NCI-H1092 treated with DMSO at 0.1 percent for 48 hours (cell line): ENCODE measurements around the gene SRRT.

Experiments
- DNase-seq: peaks from one replicate; lab custom pipeline; 2025; lab: John Stamatoyannopoulos, UW

Gene SRRT

DNA sequence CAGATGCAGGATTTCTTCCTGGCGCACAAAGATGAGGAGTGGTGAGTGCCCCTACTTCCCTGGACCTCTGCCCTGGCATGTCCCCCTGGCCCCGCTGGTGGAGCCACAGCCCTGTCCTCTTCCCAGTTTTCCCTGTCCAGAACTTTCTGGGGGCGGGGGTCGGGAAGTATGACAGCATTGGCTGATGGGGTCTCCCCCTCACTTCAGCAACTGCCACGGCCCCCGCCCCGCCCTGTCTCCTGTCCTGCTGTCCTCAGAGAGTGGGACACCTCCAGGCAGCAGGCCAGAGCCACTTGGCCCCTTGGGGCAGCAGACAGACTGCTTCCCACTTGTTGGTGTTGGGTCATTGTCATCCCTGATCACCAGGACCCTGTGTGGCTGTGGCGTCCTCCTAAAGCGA is 7.3 kb downstream of the SRRT start:
- DNase-seq, result no peak

DNA sequence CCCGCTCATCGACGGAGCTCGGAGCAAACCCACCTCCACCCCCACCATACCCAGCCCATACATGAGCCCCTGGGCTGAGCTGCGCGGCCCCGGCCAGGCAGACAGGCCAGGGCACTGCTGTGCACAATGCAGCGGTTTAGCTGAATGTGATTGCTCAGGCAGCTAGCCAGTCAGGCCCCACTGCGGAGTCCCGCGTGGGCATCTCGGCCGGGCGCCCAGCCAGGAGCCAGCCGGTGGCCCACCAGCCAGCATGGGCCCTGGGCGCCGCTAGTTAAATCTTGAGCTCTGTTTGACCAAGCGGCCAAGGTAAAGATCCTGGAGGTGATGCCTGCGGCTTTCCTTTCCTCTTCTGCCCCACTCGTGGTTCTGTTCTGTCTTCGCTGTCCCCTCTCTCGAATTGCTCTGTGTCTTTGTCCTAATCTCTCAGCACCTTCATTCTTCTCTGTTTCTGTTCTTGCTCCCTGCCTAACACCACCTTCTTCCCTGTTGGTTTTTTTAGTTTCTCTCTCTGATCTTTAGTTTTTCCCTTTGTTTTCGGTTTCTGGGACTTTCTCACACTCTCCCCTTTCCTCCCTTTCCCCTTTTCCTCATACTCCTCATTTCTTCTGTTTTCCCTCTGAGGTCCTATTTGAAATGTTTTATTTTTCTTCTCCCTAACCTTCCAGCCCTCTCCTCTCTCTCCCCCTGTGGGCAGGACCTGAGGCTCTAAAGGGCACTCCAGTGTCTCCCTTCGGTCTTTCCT is 8.1 kb downstream of the SRRT start:
- DNase-seq, result no peak

DNA sequence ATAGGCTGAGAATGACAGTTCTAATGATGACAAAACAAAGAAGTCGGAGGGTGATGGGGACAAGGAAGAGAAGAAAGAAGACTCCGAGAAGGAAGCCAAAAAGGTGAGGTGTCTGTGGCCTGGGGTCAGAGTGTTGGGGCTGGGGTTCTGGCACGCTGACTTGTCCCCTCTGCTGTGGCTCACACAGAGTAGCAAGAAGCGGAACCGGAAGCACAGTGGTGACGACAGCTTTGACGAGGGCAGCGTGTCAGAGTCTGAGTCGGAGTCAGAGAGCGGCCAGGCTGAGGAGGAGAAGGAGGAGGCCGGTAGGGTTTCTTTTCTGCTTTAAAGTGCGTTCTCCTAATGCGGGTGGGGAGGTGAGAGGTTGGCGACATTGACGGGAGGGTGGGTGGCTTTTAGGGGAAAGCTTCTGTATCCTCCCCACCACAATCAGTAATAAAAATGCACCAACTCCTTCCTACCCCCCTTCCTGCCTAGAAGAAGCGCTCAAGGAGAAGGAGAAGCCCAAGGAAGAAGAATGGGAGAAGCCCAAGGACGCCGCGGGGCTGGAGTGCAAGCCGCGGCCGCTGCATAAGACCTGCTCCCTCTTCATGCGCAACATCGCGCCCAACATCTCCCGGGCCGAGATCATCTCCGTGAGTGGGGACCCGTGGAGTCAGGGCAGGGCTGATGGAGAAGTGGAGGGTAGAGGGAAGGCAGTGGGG is 10.0 kb downstream of the SRRT start:
- no peak for DNase-seq

DNA sequence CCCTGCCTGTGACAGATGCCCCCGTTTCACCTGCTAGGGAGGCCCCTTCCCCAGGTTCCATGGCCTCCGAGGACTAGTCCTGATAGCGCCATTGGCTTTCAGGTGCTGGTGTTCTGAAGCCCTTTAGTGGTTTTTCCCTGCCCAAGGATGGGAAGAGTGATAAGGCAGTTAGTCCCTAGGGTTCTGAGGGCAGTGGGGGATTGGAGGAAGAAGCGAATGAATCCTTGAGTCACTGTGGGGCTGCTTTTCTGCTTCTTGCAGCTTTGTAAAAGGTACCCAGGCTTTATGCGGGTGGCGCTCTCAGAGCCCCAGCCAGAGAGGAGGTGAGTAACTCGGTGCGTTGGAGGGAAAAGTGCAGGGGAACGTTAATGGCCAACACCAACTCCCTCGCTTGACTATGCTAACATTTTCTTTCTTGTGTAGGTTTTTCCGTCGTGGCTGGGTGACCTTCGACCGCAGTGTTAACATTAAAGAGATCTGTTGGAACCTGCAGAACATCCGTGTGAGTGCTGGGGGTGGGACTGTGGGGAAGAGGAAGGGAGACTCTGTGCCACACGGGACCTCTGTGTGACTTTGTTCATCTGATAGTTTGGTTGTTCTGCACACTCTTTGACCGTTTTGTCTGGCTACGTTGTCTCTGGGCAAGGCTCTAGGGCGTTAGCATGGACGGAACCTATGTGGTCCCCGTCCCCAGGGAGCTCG is 10.7 kb downstream of the SRRT start:
- no peak for DNase-seq

DNA sequence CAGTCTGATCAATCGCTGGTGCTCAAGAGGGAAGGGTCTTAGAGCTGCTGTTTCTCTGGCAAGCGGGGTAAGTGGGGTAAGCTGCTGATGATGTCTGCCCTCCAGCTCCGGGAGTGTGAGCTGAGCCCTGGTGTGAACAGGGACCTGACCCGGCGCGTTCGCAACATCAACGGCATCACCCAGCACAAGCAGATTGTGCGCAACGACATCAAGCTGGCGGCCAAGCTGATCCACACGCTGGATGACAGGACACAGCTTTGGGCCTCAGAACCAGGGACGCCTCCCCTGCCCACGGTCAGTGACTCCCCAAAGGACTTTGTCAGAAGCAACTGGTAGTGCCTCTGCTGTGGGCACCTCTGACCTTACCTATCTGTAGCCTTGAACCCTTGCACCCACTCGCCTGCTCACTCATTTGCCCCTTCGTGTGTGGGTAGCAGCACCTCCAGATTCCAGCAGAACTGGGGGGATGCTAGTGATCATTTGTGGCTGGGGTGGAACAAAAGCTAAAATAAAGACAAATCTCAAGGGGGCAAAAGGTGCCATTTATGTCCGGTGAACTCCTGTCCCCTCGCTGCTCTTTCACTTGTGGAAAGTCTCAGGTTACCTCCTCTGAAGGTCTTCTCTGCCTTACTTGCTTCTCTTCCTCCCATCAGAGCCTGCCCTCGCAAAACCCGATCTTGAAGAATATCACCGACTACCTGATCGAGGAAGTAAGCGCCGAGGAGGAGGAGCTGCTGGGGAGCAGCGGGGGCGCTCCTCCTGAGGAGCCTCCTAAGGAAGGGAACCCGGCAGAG is 11.4 kb downstream of the SRRT start:
- no peak for DNase-seq

DNA sequence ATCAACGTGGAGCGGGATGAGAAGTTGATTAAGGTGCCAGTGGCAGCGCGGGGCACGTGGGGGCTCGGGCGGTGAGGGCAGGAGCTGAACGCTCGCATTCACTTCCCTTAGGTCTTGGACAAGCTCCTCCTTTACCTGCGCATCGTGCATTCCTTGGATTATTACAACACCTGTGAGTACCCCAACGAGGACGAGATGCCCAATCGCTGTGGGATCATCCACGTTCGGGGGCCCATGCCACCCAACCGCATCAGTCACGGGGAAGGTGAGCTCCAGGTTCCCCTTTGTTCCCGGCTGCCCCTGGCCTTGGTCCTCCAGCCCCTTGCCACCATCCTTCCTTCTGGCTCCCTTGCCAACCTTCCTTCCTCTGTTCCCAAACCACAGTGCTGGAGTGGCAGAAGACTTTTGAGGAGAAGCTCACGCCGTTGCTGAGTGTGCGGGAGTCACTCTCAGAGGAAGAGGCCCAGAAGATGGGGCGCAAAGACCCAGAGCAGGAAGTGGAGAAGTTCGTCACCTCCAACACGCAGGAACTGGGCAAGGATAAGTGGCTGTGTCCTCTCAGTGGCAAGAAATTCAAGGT is 12.1 kb downstream of the SRRT start:
- no peak for DNase-seq

DNA sequence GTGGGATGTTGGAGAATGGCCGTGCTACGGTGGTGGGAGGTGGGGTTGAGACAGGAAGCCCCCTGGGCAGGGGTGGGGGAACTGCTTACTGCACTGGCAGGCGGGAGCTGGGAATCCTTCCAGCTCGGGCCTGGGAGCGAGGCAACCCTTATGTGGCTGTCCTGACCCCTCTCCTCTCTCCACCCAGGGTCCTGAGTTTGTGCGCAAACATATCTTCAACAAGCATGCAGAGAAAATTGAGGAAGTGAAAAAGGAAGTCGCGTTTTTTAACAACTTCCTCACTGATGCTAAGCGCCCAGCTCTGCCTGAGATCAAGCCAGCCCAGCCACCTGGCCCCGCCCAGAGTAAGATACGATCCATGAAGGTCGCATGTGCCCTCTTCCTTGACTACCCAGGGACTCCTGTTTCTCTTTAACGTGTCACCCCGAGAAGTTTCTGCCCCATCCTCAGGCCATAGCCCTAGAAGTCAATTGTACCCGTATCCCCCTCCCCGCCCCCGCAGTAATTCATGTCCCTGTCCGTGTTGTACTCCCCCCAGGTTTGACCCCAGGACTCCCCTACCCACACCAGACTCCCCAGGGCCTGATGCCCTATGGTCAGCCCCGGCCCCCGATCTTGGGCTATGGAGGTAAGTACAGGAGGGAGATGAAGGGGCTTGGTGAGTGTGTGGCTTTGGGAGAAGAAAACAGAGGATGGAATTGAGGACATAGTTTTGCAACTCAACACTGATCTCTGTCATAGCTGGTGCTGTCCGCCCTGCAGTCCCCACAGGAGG is 12.8 kb downstream of the SRRT start:
- DNase-seq, result no peak

DNA sequence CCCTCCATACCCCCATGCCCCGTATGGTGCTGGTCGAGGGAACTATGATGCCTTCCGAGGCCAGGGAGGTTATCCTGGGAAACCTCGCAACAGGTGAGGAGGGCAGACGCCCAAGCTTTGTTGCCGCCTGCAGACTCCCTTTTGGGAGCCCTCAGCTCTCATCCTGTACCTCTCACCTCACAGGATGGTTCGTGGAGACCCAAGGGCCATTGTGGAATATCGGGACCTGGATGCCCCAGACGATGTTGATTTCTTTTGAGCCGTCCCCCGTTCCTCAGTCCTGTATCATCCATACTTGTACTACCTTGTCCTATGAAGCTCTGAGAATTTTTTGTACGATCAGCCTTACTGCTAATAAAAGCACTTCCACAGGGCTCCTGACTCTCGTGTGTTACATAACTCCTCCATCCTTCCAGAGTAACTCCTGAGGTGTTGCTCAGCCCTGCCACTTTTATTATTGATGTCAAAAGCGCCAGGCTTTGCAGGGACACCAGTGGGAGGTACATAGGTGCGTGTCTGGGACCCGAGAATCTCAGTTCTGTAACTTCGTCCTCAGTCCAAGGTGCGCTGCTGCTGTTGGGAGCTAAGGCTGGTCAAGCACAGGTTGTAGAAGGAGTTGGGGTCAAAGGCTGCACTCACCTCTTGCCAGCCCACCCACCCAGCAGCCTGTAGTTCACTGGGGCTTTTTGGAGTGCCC is 13.5 kb downstream of the SRRT start:
- DNase-seq, result no peak

DNA sequence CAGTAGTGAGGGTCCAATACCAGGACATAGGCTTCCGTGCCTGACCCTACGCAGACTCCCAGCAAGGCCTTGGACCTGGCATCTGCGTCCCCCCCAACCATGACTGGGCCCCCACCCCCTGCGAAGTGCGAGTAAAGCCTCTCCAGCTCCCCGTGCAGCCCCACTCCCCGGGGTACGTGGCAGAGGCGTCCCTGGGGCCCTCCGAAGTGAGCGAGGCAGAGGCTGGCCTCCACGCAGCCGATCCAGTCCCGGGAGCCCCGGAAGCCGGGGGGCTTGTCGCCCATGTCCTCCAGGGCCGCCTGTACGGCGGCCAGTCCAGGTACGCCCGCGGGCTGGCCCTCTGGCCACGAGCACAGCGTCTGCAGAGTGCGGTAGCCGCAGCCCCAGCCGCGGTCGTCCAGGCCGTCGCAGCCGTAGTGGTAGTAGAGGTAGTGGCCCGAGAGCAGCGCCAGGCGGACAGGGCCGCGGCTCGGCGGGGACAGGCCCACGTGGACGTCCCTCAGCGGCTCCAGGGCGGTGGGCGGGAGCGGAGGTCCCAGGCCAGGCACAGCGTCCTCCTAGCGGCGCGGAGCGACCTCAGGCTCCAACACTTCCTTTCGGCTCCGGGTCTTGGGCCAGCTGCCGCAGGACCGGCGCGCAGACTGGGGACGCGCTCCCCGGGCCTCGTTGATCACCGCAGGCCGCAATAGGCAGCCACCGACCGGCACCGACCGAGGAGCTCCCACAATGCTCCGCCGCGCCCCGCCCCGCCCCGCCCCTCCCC is 14.3 kb downstream of the SRRT start, which contains the start of gene UFSP1:
Gene UFSP1 (minus strand): TSS at position 728 of the 763 bp plus-strand sequence. CDS start 444 bp downstream, at position 284.
- no peak for DNase-seq

DNA sequence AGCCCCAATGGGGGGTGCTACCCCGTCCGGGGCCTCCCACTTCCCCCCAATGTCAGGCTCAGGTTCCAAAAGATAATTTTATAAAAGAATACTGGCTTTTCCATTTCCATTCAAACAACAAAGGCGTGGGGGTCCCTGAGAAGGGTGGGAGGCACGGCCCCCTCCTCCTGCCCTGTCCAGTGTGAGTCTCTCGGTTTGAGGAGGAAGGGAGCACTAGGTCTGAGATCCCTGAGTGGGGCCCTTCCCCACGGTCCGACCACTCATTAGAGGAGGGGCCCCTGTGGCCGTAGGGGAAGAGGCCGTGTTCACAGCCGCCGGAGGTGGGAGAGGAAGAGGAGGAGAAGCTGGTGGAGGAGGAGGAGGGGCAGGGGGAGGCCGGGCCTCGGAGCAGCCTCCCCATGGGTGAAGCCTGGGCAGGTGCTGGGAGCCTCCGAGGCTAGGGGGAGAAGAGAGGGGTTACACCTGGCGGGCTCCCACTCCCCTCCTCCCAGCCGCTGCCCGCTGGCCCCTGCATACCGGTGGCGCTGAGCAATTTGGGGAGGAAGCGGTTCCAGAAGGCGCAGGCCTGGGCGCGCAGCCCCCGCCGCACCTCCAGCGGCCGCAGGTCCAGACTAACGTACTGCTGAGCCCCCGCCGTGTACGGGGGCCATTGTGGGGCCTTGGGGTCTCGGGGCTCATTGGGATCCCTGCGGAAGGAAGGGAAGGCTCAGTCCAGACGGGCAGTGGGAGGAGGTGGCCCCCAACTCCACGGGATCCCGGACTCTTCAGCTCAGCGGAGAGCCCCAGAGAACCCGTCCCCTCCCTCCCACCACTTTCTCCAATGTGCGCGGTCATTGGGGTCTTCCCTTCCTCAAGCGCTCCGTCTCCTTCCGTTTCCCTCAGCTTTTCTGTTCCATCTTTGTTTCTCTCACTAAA is 16.0 kb downstream of the SRRT start:
- DNase-seq, result no peak

DNA sequence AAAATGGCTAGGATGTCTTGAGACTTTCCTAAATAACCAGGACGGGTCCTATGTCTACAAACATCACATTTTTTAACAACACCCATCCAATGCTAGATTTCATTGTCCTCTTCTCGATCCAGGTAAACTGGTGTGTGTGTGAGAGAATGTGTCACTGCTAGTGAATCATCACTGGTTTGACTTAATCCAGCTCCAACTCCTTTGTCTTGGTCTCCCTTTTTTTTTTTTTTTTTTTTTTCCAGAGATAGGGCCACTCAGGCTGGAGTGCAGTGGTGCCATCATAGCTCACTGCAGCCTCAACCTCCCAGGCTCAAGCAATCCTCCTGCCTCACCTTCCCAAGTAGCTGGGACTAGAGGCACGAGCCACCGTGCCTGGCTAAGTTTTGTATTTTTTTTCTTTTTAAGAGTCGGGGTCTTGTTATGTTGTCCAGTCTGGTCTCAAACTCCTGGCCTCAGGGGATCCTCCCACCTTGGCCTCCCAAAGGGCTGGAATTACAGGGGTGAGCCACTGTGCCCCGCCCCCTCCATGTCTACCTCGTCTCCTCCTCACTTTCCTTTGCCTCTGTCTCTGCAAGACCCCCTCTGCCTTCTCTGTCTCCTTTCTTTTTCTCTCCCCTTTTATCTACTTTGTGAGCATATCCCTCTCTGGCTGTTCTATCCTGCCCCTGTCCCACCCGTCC is 16.8 kb downstream of the SRRT start:
- DNase-seq, result no peak

DNA sequence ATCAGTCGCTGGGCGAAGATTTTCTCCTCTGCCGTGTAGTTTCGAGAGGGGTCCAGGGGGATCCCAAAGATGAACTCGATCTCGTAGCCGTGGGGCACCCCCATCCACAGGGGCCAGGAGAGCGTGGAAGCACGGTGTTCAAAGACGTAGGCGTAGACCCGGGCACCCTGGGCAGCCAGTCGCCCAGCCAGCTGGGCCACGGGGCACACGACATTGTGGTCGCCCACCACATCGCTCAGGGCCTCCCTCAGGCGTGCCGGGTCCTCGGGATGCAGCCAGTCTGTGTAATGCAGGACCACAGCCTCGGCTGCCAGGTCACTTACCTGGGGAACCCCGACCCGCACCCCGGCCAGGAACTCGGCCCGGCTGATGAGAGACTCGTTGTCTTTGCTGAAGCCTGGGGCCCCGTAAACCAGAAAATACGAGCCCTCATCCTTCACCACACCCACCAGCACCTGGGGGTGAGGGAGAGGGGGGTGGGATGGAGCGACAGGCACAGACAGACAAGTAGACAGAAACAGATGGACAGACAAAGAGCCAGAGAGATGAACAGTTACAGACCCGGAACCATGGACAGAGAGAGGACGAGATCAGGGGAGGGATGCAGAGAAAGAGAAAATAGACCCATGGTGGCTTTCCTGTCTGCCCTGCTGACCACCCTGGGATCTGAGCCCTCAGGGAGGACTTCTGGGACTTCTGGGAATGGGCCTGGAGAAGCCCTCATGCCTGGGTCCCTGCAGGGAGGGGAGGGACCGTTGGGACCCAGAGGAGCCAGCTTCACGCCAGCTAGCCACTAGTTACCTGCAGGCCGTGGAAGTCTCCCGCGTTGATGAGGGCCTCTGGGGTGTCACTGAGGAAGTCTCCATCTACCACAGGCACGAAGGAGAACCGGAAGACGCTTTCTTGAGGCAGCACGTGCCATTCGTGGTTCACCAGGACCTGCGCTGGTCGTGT is 17.7 kb downstream of the SRRT start:
- DNase-seq, result no peak

DNA sequence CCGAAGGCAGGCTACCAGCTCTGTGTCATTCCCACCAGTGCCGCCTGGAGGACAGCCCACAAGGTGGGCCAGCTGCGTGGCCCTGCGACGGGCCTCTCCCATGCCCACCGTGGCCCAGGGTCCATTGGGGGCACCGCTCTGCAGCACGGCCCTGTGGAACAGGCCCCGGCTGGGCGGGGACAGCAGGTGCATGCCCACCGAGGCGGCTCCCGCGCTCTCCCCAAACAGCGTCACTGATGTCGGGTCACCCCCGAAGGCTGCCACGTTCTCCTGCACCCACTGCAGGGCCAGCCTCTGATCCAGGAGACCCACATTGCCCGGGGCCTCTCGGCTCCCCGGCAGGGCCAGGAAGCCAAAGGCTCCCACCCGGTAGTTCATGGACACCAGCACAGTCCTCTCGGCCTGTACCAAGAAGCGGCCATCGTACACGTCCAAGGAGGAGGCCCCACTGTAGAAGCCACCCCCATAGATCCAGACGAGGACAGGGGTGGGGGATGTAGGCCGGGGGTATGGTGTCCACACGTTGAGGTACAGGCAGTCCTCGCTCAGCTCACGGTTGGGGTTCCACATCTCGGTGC is 18.5 kb downstream of the SRRT start:
- no peak for DNase-seq

DNA sequence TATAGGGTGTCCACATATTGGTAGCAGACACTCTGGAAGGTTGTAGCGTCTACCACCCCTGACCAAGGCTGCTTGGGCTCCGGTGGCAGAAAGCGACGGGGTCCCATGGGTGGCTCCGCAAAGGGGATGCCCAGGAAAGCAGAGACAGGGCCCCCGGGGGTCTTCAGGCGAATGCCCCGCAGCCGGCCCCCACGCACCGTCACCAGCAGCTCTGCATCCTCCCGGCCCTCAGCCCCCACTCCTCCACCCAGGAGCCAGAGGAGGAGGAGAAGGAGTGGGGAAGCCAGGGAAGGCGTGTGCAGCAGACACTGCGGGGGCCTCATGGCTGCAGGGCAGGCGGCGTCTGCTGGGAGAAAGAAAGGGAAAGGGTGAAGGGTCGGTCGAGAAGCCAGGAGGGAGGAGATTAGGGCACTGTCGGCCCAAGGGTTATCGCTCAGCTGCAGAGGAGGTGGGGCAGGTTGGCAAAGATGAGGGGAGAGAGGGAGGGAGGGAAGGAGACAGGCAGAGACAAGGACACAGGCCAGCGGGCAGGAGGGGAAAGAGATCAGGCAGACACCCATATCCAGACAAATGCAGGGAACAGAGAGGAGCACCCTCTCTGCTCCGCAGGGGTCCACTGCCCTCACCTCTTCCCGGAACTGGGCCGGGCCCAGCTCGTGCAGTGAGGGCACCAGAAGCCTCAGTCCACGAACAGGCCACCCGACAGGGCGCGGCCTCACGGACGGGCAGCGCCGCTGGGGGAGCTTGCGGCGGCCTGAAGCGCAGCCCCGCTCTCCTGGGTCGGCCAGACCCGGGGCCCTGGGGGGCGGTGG is 19.2 kb downstream of the SRRT start:
- DNase-seq, result no peak

DNA sequence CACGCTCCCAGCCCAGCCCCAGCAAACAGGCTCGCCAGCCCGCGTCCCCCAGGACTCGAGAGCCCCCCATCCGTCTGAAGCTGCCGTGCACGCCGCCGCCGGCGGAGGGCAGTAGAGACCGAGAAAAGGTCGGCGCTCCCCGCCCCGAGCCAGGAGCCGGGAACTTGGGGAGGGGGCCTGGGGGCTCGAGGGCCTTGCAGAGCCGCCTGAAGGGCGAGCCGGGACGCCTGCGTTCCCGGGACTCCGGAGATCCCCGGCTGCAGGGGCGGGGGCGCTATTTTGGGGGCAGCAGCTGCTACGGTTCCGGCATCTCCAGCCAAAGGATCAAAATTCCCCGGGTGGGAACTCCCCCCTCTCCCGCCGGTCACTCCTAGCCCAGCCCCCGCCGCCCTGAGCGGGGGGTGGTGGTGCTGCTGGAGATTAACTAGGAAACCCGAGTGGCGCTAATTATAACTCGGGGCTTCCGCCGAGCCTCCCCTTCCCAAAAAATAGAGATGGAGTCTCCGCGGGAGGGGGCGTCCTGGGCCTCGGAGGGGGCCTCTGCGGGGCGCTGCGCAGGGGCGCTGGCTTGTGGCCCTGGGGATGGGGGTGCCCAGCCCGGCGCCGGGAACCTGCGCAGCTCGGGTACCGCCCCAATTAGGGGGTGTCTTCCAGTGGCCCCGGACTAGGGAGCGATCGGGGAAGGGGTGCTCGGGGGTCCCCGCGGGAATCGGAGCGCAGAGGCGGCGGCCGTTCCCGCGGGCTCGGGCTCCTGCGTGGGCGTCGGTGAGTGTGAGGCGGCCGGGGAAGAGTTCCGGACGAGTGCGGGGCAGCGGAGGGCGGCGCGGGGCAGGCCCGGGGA is 20.2 kb downstream of the SRRT start:
- no peak for DNase-seq
